H1 (cell line): Measurements from ENCODE around the gene OAT. TPM values are rescaled to one million over a fixed set of nuclear protein-coding genes. Genes with fewer than 3 reads are reported as not detected.

ENCODE experiments used
- CTCF ChIA-PET: fragments of 300-600 bp; sonication (Branson Sonifier 250); formaldehyde crosslinking; loops from one replicate; lab custom pipeline; 2021; ENCODE audit not compliant: partially characterized antibody; lab: Charles Lee
- POLR2A ChIA-PET: fragments of 300-600 bp; sonication (Branson Sonifier 250); formaldehyde crosslinking; loops from one replicate; lab custom pipeline; 2021; ENCODE audit warnings: inconsistent platforms; ENCODE audit not compliant: partially characterized antibody; lab: Charles Lee
- DNase-seq, 2 experiments: peaks; one replicate each; pipeline versions ENCODE4 v3.0.0 to v3.0.0-alpha.2; 2010 to 2022; ENCODE audit warnings: low spot score in 2 of 2, low read depth in 1 of 2, mixed read lengths in 1 of 2
- FAIRE-seq: peaks from 2 replicates; lab custom pipeline; 2011; peaks lifted over from hg19 to GRCh38; lab: Jason Lieb, UNC
- H2AFZ ChIP-seq: 2 replicates; pipeline ENCODE4 v1.8.1; 2012; ENCODE audit warnings: low read length, inconsistent platforms
- H2AK5ac ChIP-seq: 2 replicates; pipeline ENCODE4 v1.6.1; 2013; ENCODE audit warnings: low read depth, low read length
- H2BK120ac ChIP-seq: replicated peaks from 2 replicates; pipeline ENCODE3; 2013; ENCODE audit warnings: low read depth, low read length, inconsistent platforms
- H2BK12ac ChIP-seq: 2 replicates; pipeline ENCODE4 v1.6.1; 2013; ENCODE audit warnings: low read depth, low read length
- H2BK15ac ChIP-seq: 2 replicates; pipeline ENCODE4 v1.6.1; 2013; ENCODE audit warnings: low read length
- H2BK20ac ChIP-seq: 2 replicates; pipeline ENCODE4 v1.6.1; 2013; ENCODE audit warnings: low read length
- H2BK5ac ChIP-seq: 2 replicates; pipeline ENCODE4 v1.6.1; 2013; ENCODE audit warnings: low read depth, low read length
- H3K14ac ChIP-seq: 2 replicates; pipeline ENCODE4 v1.6.1; 2013; ENCODE audit warnings: inconsistent platforms; ENCODE audit not compliant: insufficient read length
- H3K18ac ChIP-seq: 2 replicates; pipeline ENCODE4 v1.6.1; 2013; ENCODE audit warnings: low read length; ENCODE audit errors: extremely low read depth
- H3K23ac ChIP-seq: 2 replicates; pipeline ENCODE4 v1.6.1; 2013; ENCODE audit warnings: inconsistent platforms; ENCODE audit not compliant: insufficient read length
- H3K23me2 ChIP-seq: 2 replicates; pipeline ENCODE4 v1.6.1; 2013; ENCODE audit warnings: low read depth, low read length
- H3K27ac ChIP-seq: 2 replicates; pipeline ENCODE4 v1.6.1; 2011; ENCODE audit warnings: low read depth, low read length, inconsistent platforms
- H3K27me3 ChIP-seq, 4 experiments: replicated peaks in 1 of 4; 1 replicate in 1 of 4; 2 replicates in 3 of 4; pipeline versions ENCODE4 v1.6.1 to v1.8.1; 2011 to 2013; ENCODE audit warnings: low read length in 3 of 4, mild to moderate bottlenecking in 3 of 4, inconsistent platforms in 2 of 4, mixed read lengths in 2 of 4, moderate library complexity in 1 of 4; ENCODE audit not compliant: control insufficient read depth in 3 of 4, insufficient read depth in 3 of 4; ENCODE audit errors: extremely low read depth in 1 of 4
- H3K36me3 ChIP-seq, 4 experiments: 2 replicates each; pipeline versions ENCODE4 v1.6.1 to v1.8.1; 2011 to 2013; ENCODE audit warnings: mild to moderate bottlenecking in 4 of 4, low read length in 3 of 4, moderate library complexity in 2 of 4, control low read depth in 1 of 4, inconsistent platforms in 1 of 4; ENCODE audit not compliant: insufficient read depth in 4 of 4, control insufficient read depth in 2 of 4
- H3K4ac ChIP-seq: replicated peaks from 2 replicates; pipeline ENCODE3; 2013; ENCODE audit warnings: low read length, low read depth, mixed read lengths, inconsistent platforms; ENCODE audit not compliant: insufficient read length
- H3K4me1 ChIP-seq, 4 experiments: replicated peaks in 1 of 4; 1 replicate in 1 of 4; 2 replicates in 3 of 4; pipeline versions ENCODE4 v1.6.1 to v1.8.1; 2011 to 2013; ENCODE audit warnings: low read length in 3 of 4, inconsistent platforms in 2 of 4, mixed read lengths in 1 of 4; ENCODE audit not compliant: insufficient read depth in 4 of 4, control insufficient read depth in 3 of 4
- H3K4me2 ChIP-seq, 2 experiments: 2 replicates each; pipeline versions ENCODE4 v1.6.1 to v1.8.1; 2011 to 2013; ENCODE audit warnings: low read depth in 2 of 2, low read length in 2 of 2, control low read depth in 1 of 2, inconsistent platforms in 1 of 2, mild to moderate bottlenecking in 1 of 2; ENCODE audit not compliant: insufficient read depth in 1 of 2
- H3K4me3 ChIP-seq, 4 experiments: fragments of 200-600, 300-600 bp in 1 of 4; sonication (generic), shearing (Covaris generic), sonication (Bioruptor Twin) in 1 of 4; 2 replicates each; pipeline versions ENCODE4 v1.5.1 to v1.8.1; 2011 to 2016; ENCODE audit warnings: low read length in 4 of 4, low read depth in 3 of 4, control low read depth in 2 of 4, inconsistent platforms in 2 of 4, mild to moderate bottlenecking in 2 of 4, mixed read lengths in 1 of 4, moderate library complexity in 1 of 4; ENCODE audit not compliant: insufficient read depth in 2 of 4; ENCODE audit errors: extremely low read depth in 1 of 4
- H3K56ac ChIP-seq: replicated peaks from 2 replicates; pipeline ENCODE3; 2013; ENCODE audit warnings: low read depth, mild to moderate bottlenecking, mixed read lengths, low read length, inconsistent platforms; ENCODE audit not compliant: insufficient read length
- H3K79me1 ChIP-seq: 2 replicates; pipeline ENCODE4 v1.6.1; 2013; ENCODE audit warnings: low read depth, low read length, control low read depth
- H3K79me2 ChIP-seq, 2 experiments: 2 replicates each; pipeline versions ENCODE4 v1.6.1 to v1.8.1; 2012 to 2013; ENCODE audit warnings: low read length in 2 of 2, mild to moderate bottlenecking in 2 of 2, inconsistent platforms in 1 of 2; ENCODE audit not compliant: insufficient read depth in 2 of 2, control insufficient read depth in 1 of 2
- H3K9ac ChIP-seq, 4 experiments: replicated peaks in 1 of 4; 1 replicate in 1 of 4; 2 replicates in 3 of 4; pipeline versions ENCODE4 v1.6.1 to v1.8.1; 2011 to 2013; ENCODE audit warnings: low read depth in 3 of 4, low read length in 3 of 4, control low read depth in 2 of 4, mild to moderate bottlenecking in 2 of 4, moderate library complexity in 2 of 4, inconsistent platforms in 1 of 4; ENCODE audit errors: extremely low read depth in 1 of 4
- H3K9me3 ChIP-seq, 2 experiments: 2 replicates each; pipeline versions ENCODE4 v1.6.1 to v1.8.1; 2012 to 2013; ENCODE audit warnings: mild to moderate bottlenecking in 2 of 2, moderate library complexity in 2 of 2, control low read depth in 1 of 2, inconsistent platforms in 1 of 2, low read depth in 1 of 2, low read length in 1 of 2, mixed read lengths in 1 of 2; ENCODE audit not compliant: insufficient read depth in 2 of 2
- H4K20me1 ChIP-seq, 2 experiments: replicated peaks in 1 of 2; 2 replicates each; pipeline versions ENCODE3 to v1.8.1; 2011 to 2013; ENCODE audit warnings: inconsistent platforms in 2 of 2, low read length in 2 of 2, mild to moderate bottlenecking in 1 of 2; ENCODE audit not compliant: insufficient read depth in 2 of 2, control insufficient read depth in 1 of 2
- H4K5ac ChIP-seq: 2 replicates; pipeline ENCODE4 v1.6.1; 2013; ENCODE audit warnings: low read length, low read depth, mixed read lengths, inconsistent platforms; ENCODE audit not compliant: insufficient read length
- H4K8ac ChIP-seq: 2 replicates; pipeline ENCODE4 v1.8.0; 2013; ENCODE audit warnings: mild to moderate bottlenecking, moderate library complexity, low read length, inconsistent platforms; ENCODE audit not compliant: insufficient read depth; ENCODE audit errors: extremely low read depth
- H4K91ac ChIP-seq: replicated peaks from 2 replicates; pipeline ENCODE3; 2013; ENCODE audit warnings: low read length, mixed read lengths, inconsistent platforms; ENCODE audit not compliant: insufficient read length
- SAP30 ChIP-seq: fragments of 300-600 bp; sonication (generic); IDR thresholded peaks from 2 replicates; pipeline ENCODE4 v1.7.1; 2012; ENCODE audit warnings: low read length, moderate library complexity, mild to moderate bottlenecking, inconsistent platforms; ENCODE audit not compliant: insufficient read depth, insufficient replicate concordance
- WGBS, 2 experiments: shearing (Covaris generic) in 1 of 2; methylation state at CpG; one replicate each; pipeline versions ENCODE4 v1.1.6 to v1.1.7; 2013 to 2015; ENCODE audit warnings: low lambda C conversion rate in 2 of 2, mixed read lengths in 2 of 2, inconsistent platforms in 1 of 2, low coverage in 1 of 2, missing lambda C conversion rate in 1 of 2; ENCODE audit not compliant: insufficient replicate concordance in 2 of 2, insufficient coverage in 1 of 2, insufficient read length in 1 of 2; ENCODE audit errors: extremely low coverage in 1 of 2, missing lambda C conversion rate in 1 of 2; 5-methylcytosine and 5-hydroxymethylcytosine counted together
- polyA plus RNA-seq, 7 experiments: library from polyadenylated mRNA; depleted of rRNA in 3 of 7; stranded (reverse) in 5 of 7; unstranded in 2 of 7; fragments of >200 nt in 5 of 7; fragments of 200-250 nt in 2 of 7; gene quantifications; 1 replicate in 5 of 7; 2 replicates in 1 of 7; 4 replicates in 1 of 7; pipeline versions ENCODE4 v1.2.1 to v1.2.3, GENCODE V29; 2011 to 2013; ENCODE audit warnings: missing spikeins in 2 of 7, mixed read lengths in 2 of 7
- total RNA-seq: library from RNA; stranded (reverse); fragmentation: NEBNext Ultra II Directional; extraction: Animal tissue kit (Norgen Biotek cat#: 25700); gene quantifications from 2 replicates; pipeline ENCODE4 v1.2.1, GENCODE V29; 2021

The OAT gene
- total and polyA plus RNA-seq, 2 of the 8 experiments (the other 6 are each of a cell fraction or from before 2014, with no cell fraction given), result 67.8 to 121 TPM

DNA sequence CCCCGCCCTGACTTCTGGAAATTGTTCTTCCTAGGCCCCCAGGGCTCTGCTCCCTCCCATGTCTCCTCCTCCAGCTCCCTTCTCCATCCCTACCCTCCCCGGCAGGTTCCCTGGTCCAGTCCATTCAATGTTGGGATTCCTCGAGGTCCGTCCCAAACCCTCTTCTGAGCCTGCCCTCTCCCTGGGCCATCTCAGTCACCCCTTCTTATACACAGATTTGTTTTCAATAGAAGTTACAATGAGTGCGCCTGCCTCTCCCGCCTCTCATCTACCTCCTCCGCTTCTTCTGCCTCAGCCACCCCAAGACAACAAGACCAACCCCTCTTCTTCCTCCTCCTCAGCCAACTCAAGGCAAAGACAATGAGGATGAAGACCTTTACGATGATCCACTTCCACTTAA is 67.9 kb downstream of the OAT start:
- H3K36me3 ChIP-seq, result no peaks in the 10 kb centered on the region
- no peaks in the 10 kb centered on the region for H3K79me1 ChIP-seq
- no peaks in the 10 kb centered on the region; a peak in 1 of 7 replicates for H3K4me1 ChIP-seq
- ChIA-PET CTCF (interaction anchor here (2.1 kb wide), 1 partner anchor 40 kb away, joined by 7 read pairs; no protein-coding TSS in a partner anchor), POLR2A (no interaction called here)
- no peak overlapping the region for H3K4me3 ChIP-seq
- H3K4me2 ChIP-seq, result no peak overlapping the region
- no peak overlapping the region for H4K91ac ChIP-seq
- no peak overlapping the region for H4K5ac ChIP-seq
- H3K56ac ChIP-seq, result no peak overlapping the region
- H3K9ac ChIP-seq, result no peak overlapping the region
- H3K27ac ChIP-seq, result no peak overlapping the region
- FAIRE-seq (no peak), DNase-seq (no peak)
- TF ChIP-seq SAP30, result no peak
- H3K4ac ChIP-seq, result no peak overlapping the region
- no peaks in the 10 kb centered on the region for H4K20me1 ChIP-seq
- no peaks in the 10 kb centered on the region for H3K27me3 ChIP-seq
- H2BK5ac ChIP-seq, result no peak overlapping the region
- no peak overlapping the region for H2BK12ac ChIP-seq
- no peak overlapping the region for H4K8ac ChIP-seq
- H3K23ac ChIP-seq, result no peak overlapping the region
- H2BK120ac ChIP-seq, result no peak overlapping the region
- no peak overlapping the region for H3K14ac ChIP-seq
- H2AFZ ChIP-seq, result no peak overlapping the region
- H3K23me2 ChIP-seq, result no peaks in the 10 kb centered on the region
- no peak overlapping the region for H2AK5ac ChIP-seq
- 94% methylated on average over 8 of the region's 8 CpGs; no CpG with 5 or more reads in 1 of the 2 experiments for WGBS, 2 experiments
- no peak overlapping the region for H2BK20ac ChIP-seq
- no peak overlapping the region for H2BK15ac ChIP-seq
- no peaks in the 10 kb centered on the region for H3K79me2 ChIP-seq
- no peaks in the 10 kb centered on the region for H3K9me3 ChIP-seq
- H3K18ac ChIP-seq, result no peak overlapping the region
